HG02973 (cell line): ENCODE data around the gene AUTS2.
"Not testable (repeated sequence)": the region's sequence is repeated elsewhere in the genome, so short reads cannot be mapped to it uniquely, and the experiment has no call there.

Experiments
- ATAC-seq: cut with Tn5 transposase; IDR thresholded peaks from one replicate; pipeline ENCODE4 v1.9.1; 2021; ENCODE audit warnings: moderate library complexity; ENCODE audit not compliant: unreplicated experiment

The AUTS2 gene

DNA sequence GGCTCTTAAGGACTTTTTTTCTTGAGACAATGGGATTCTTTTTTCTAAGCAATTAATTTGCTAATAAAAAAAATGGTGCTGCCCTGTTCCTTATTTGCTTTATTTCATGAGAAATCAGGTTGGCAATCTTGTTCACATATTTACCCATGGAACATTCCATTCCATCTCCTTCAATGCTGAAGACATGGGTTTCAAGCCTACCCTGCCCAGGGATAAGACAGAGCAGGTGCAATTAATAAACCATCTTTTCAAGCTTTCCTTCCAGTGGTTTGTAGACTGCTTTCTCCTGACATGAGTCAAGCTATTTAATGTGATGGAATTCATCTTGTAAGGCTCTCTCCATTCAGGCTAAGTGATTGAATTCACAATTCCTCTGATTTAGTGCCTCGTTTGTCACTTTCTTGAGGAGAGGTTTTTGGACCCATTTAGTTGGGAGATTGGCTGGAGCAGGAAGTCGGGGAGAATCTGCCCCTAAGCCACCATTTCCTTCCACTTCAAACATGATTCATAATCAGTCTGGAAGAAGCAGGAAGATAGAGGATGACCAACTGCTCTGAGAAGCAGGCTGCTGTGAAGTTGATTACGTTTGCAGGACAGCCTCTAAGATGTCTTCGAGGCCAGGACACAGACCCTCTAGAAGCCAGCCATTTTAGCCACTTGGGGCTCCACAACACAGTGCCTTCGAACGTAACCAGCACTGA is 981.3 kb downstream of the AUTS2 start:
- ATAC-seq: no peak

- no peak for ATAC-seq
These were observed 981.9 kb downstream of the AUTS2 start for GRCh38 chr7:70580161-70580560.

DNA sequence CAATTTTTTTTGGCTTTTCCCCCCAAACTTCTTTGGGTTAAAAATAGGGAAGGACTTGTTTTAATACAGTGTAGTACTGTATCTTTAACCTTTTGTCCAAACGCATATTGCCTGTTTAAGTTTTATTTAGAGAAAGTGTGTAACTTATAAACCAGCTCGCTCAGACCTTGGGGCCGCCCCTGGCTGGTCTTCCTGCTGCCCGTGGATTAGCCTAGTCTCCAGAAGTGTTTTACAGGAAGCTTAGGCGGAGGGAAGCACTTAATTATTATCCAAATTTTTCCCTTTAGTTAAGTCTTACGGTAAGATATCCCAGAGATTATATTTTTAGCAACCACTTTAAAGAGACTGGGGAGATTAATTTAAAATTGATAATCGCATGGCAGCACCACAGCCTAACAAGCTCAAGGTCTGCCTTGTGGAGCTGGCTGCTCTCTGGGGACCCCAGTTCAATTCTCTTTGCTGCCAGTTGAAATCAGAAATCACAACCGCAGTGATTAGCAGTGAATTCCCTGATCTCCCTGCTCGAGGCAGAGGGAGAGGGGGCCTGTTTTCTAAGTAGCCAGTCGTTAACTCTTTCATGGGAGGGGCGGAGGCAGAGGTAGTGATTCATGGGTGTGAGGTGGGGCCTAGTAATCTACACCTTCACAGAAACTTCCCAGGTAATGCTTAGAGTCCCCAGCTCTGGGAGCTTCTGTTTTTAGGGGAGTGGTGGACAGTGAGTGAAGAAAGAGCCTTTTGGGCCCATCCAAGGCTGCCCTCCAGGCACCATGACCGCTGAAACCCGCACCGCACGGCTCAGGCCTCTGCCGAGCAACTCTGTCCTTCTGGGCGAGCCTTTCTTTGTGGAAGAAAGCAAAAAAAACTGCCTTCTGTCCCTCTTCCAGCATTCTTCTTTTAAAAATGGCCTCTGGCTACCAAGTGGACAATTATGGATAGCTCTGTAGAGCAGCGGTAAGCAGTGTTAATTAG is 984.9 kb downstream of the AUTS2 start:
- no peak for ATAC-seq

DNA sequence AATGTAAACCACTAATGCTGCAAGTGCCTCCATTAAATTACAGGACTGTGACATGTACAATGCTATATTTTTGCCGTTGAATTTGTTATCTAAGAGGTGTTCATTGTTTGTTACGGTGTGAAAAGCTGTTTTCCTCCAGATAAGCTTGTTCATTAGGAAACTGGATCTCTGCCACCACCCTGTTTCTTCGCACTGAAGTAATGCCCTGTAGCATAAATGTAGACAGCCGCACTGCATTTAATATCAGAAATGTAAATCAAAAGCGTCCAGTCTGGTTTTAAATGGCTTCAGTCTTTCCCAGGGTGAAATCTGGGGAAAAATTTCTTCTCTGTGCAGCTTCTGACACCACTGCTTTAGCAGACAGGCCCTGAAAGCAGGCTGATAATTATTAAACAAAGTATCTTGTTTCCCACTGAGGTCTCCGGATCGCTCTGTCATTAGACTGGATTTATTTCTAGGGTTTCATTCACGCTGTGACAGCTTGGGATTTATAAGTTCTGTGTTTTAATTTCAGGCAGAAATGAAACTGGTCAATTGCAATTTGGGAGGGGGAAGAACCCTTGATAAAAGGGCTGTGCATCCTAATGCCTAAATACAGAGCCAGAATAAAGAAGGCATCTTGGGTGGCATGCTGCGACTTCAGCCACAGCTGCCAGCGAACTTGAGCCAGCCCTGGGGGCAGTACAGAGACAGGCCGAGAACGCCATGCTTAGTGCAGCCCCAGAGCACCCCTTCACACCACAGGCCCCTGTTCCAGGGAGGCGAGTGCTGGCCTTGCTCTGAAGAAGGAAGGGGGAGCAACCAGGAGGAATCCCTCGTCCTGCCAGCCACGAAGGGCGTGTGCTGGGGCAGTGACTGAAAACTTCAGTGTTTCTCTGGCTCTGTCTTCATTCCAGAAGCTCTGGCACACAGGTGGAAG is 985.9 kb downstream of the AUTS2 start:
- ATAC-seq: no peak

GRCh38 chr7:70585071-70585470 is 986.8 kb downstream of the AUTS2 start:
- no peak for ATAC-seq

DNA sequence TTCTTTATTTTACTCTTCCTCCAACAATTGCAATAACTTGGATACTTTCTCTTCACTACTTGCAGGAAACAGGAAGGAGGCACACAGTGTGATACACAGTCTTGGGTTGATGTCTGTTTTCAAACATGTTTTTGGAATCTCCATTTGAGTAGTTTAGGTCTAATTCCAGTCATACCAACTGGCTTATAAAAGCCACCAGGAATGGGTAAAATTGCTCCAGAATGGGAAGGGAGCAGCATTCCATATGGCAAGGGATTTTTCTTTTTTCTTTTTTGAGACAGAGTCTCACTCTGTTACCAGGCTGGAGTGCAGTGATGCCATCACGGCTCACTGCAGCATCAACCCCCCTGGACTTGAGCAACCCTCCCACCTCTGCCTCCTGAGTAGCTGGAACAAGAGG is 988.5 kb downstream of the AUTS2 start:
- ATAC-seq: no peak

DNA sequence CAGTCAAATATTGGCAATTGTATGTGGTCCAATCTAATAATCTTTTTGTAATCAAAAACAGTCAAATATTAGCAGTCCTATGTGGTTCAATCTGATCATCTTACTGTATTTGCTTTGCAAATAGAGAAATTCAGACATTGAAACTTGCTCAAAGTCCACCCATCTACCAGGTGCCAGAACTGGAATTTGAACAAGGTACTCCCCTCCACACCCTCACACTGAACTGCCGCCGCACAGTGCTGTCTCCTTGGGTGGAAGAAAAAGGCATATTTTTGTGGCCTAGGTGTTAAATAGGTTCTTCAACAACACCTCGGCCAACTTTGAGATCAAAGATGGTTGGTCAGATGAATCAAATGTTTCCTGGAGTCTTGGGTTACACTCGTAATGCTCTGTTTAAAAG is 989.5 kb downstream of the AUTS2 start:
- no peak for ATAC-seq

DNA sequence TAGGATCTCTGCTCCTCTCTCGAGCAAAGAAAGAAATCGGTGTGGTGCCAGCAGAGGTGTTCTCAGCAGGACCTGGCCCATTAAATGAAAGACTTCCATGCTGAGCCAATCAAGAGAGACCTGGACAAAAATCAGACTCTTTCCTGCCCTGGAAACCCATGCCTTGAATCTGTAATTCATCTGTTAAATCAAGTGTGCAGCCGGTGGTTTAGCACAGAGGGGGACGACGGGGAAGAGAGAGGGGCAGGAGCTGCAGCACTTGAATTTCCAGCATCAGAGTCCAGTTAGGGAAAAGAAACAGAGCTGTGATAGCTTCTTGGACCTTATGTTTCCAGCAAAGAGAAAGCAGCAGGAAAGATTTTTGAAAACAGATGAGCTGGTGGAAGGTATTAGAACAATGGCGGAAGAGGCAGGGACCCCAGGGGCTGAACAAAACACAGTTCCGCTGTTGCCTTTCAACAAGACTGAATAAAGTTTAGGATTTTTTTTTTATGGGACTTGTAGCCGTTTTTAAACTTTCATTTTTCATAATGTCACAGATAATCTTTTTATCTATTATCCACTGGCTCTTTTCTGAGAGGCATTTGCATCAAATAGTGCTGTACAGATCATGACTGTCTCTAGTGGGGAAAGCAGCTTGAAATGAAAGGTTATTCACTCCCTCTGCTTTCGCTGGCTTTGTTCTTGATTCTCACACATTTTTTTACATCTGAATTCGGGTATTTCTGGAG is 990.1 kb downstream of the AUTS2 start:
- ATAC-seq: no peak

GRCh38 chr7:70589010-70589409 is 990.7 kb downstream of the AUTS2 start:
- no peak for ATAC-seq

- no peak for ATAC-seq
These were observed 991.3 kb downstream of the AUTS2 start for GRCh38 chr7:70589590-70589989.

DNA sequence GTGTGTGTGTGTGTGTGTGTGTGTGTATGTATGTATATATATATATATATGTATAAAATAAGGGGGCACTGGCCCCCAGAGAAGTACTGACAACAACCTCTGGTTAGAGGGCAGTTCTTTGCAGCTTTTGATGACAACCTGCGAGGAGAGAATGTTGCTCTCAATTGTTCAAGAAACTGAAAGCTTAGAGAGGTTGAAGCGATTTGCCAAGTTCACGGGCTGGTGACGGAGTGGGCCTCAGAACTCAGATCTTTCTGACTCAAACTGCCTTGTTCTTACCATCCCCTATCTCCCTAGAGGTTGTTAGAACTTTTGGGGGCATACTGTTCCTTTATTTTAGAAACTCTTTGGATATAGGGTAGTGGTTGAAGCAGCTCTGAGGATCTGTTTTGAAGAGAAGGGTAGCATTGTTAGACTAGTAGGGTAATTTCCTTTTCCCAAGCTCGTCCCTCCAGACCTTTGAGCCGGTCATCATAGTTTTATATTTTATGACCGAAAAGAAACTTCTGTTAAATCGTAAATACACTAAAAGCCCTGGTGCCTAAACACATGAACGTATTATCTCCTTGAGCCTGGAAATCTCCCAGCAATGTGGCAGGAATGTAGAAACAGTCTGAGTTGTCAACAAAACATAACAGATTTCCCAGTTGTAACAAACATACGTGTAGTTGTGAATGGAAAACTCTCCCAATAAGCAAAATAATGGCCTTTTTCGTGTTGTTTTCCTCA is 992.0 kb downstream of the AUTS2 start:
- ATAC-seq: no peak

DNA sequence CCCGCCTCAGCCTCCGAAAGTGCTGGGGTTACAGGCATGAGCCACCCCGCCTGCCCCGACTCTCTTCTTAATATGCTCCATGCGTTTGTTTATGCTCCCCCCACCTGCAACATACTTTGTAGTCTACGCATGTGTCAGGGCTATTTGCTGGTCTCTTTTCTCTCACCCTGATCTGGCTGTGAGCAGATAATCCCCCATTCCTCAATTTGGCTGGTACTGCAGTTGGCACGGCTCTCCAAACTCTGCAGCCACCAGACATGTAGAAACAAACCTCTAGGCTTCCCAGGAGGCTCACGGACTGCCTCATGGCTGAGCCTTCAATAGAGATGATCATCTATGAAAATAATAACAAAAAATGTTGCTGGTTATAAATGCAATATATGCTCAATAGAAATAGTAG is 993.4 kb downstream of the AUTS2 start:
- no peak for ATAC-seq

DNA sequence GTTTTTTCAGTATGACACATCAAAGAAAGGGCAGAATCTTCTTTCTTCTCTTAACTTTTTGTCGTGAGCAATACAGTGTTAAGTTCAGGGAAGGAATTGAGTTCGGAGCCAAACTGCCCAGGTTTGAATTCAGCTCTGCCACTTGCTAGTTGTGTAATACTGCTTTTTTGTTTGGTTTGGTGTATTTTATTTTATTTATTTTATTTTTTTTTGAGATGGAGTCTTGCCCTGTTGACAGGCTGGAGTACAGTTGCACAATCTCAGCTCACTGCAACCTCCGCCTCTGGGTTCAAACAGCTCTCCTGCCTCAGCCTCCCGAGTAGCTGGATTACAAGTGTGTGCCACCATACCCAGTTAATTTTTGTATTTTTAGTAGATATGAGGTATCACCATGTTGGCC is 993.9 kb downstream of the AUTS2 start:
- ATAC-seq: no peak

DNA sequence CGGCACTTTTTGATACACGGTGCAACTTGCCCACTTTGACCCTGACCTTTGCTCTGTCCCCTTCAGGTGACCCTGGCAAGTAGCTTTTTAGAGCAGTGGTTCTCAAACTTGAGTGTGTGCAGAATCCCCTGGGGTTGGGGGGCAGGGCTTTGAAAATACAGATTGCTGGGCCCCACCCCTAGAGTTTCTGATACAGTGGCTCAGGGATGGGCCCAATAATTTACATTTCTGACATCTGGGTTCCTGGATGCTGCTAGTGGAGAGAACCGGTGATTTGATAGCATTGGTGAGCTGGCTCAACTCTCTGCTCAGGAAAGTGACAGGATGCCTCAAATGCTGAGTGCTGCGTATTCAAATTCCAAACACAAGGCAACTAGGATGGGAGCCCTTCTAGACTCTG is 995.9 kb downstream of the AUTS2 start:
- ATAC-seq: no peak

GRCh38 chr7:70594885-70595284 is 996.6 kb downstream of the AUTS2 start:
- ATAC-seq: not testable (repeated sequence)

GRCh38 chr7:70595370-70595754 is 997.1 kb downstream of the AUTS2 start:
- ATAC-seq: no peak

- ATAC-seq: no peak
These were observed 997.7 kb downstream of the AUTS2 start for GRCh38 chr7:70595755-70596597.

- ATAC-seq: no peak
These were observed 998.3 kb downstream of the AUTS2 start for GRCh38 chr7:70596598-70596913.

DNA sequence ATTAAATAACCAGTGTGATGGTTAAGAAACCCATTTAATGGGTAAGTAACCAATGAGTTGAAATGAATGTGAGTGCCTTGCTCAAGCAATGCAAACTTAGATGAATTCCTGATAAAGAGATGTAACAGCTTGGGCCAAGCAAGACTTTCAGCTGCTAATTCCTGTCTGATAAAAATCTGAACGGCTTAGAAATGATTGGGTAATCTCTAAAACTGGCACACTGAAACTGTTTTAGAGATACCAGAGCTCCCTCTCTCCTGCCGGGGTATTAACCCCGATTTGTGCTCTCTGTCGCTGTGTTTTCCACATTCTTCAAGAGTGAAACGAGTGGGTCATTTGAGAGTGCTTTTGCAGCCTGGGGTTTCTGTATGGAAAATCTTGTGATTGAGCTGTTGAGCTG is 998.8 kb downstream of the AUTS2 start:
- ATAC-seq: no peak
